Mesodermal cell (in vitro differentiated cells): ENCODE measurements around the gene SLIT3.

ENCODE experiments used
- H3K27ac ChIP-seq: 2 replicates; pipeline ENCODE4 v1.7.0; 2013; ENCODE audit warnings: mild to moderate bottlenecking, low read depth, low read length, moderate library complexity; ENCODE audit not compliant: severe bottlenecking
- H3K36me3 ChIP-seq: 2 replicates; pipeline ENCODE4 v1.7.1; 2013; ENCODE audit warnings: mild to moderate bottlenecking, low read length, moderate library complexity; ENCODE audit not compliant: control insufficient read depth, insufficient read depth
- H3K4me1 ChIP-seq: one replicate; pipeline ENCODE4 v1.7.1; 2013; ENCODE audit warnings: mild to moderate bottlenecking, low read length; ENCODE audit not compliant: insufficient read depth, control insufficient read depth, poor library complexity, severe bottlenecking
- H3K4me3 ChIP-seq: 2 replicates; pipeline ENCODE4 v1.7.0; 2013; ENCODE audit warnings: low read length, control low read depth, mild to moderate bottlenecking; ENCODE audit not compliant: insufficient read depth, poor library complexity, severe bottlenecking; ENCODE audit errors: extremely low read depth
- H3K9me3 ChIP-seq: 2 replicates; pipeline ENCODE4 v1.7.1; 2013; ENCODE audit warnings: mild to moderate bottlenecking, low read length, moderate library complexity; ENCODE audit not compliant: control insufficient read depth
- WGBS, 2 experiments: methylation state at CpG; one replicate each; pipeline ENCODE4 v1.1.5; 2013; ENCODE audit warnings: missing lambda C conversion rate in 2 of 2; ENCODE audit not compliant: insufficient coverage in 2 of 2; 5-methylcytosine and 5-hydroxymethylcytosine counted together

The SLIT3 gene

GRCh38 chr5:168967882-168968620, 332.9 kb downstream of the SLIT3 start:
- no peak overlapping the region for H3K4me3 ChIP-seq
- WGBS, 2 experiments: 84 to 92% methylated on average over 3 to 5 of the region's 7 CpGs
- H3K27ac ChIP-seq: no peak overlapping the region
- no peaks in the 10 kb centered on the region for H3K36me3 ChIP-seq
- H3K4me1 ChIP-seq: no peaks in the 10 kb centered on the region
- H3K9me3 ChIP-seq: no peaks in the 10 kb centered on the region

- no peak overlapping the region for H3K27ac ChIP-seq
- no peaks in the 10 kb centered on the region for H3K4me1 ChIP-seq
- no peak overlapping the region for H3K4me3 ChIP-seq
- no peaks in the 10 kb centered on the region for H3K36me3 ChIP-seq
- 96% methylated on average over 2 to 3 of the region's 5 CpGs for WGBS, 2 experiments
- no peaks in the 10 kb centered on the region for H3K9me3 ChIP-seq
These were observed 335.3 kb downstream of the SLIT3 start for GRCh38 chr5:168965638-168966037.

GRCh38 chr5:168964182-168964581, 336.8 kb downstream of the SLIT3 start:
- Histone ChIP-seq H3K27ac (no peak overlapping the region), H3K36me3 (no peaks in the 10 kb centered on the region), H3K4me3 (no peak overlapping the region), H3K4me1 (no peaks in the 10 kb centered on the region), H3K9me3 (no peaks in the 10 kb centered on the region)
- WGBS, 2 experiments: 71 to 90% methylated on average over 1 of the region's 3 CpGs

GRCh38 chr5:168962306-168962705, 338.6 kb downstream of the SLIT3 start:
- Histone ChIP-seq H3K27ac (no peak overlapping the region), H3K36me3 (no peaks in the 10 kb centered on the region), H3K4me3 (no peak overlapping the region), H3K9me3 (no peaks in the 10 kb centered on the region), H3K4me1 (no peaks in the 10 kb centered on the region)
- WGBS, 2 experiments: no CpG with 5 or more reads among the region's 4 CpGs

- Histone ChIP-seq H3K27ac (no peak overlapping the region), H3K36me3 (no peaks in the 10 kb centered on the region), H3K4me3 (no peak overlapping the region), H3K4me1 (no peaks in the 10 kb centered on the region), H3K9me3 (no peaks in the 10 kb centered on the region)
- 71 to 95% methylated on average over 2 of the region's 3 CpGs for WGBS, 2 experiments
These were observed 339.3 kb downstream of the SLIT3 start for GRCh38 chr5:168961681-168962080.

- H3K36me3 ChIP-seq: no peaks in the 10 kb centered on the region
- no peak overlapping the region for H3K4me3 ChIP-seq
- H3K4me1 ChIP-seq: no peaks in the 10 kb centered on the region
- 100% methylated on average over 2 of the region's 2 CpGs for WGBS, 2 experiments
- no peak overlapping the region for H3K27ac ChIP-seq
- H3K9me3 ChIP-seq: no peaks in the 10 kb centered on the region
These were observed 340.4 kb downstream of the SLIT3 start for GRCh38 chr5:168960497-168960896.

- Histone ChIP-seq H3K27ac (no peak overlapping the region), H3K9me3 (no peaks in the 10 kb centered on the region), H3K4me1 (no peaks in the 10 kb centered on the region), H3K36me3 (no peaks in the 10 kb centered on the region), H3K4me3 (no peak overlapping the region)
- 85% methylated on average over 3 of the region's 5 CpGs; no CpG with 5 or more reads in 1 of the 2 experiments for WGBS, 2 experiments
These were observed 347.6 kb downstream of the SLIT3 start for GRCh38 chr5:168953351-168953750.

GRCh38 chr5:168952196-168952595, 348.7 kb downstream of the SLIT3 start:
- Histone ChIP-seq H3K4me3 (no peak overlapping the region), H3K9me3 (no peaks in the 10 kb centered on the region), H3K27ac (no peak overlapping the region)

GRCh38 chr5:168951769-168952168, 349.2 kb downstream of the SLIT3 start:
- 91 to 94% methylated on average over 3 of the region's 5 CpGs for WGBS, 2 experiments
- Histone ChIP-seq H3K27ac (no peak overlapping the region), H3K9me3 (no peaks in the 10 kb centered on the region), H3K4me1 (no peaks in the 10 kb centered on the region), H3K4me3 (no peak overlapping the region), H3K36me3 (no peaks in the 10 kb centered on the region)

More at GRCh38 chr5:168952196-168952595, 348.7 kb downstream of the SLIT3 start:
- no peaks in the 10 kb centered on the region for H3K4me1 ChIP-seq
- H3K36me3 ChIP-seq: no peaks in the 10 kb centered on the region
- WGBS, 2 experiments: 92 to 95% methylated on average over 3 to 5 of the region's 6 CpGs

- no peaks in the 10 kb centered on the region for H3K36me3 ChIP-seq
- no peak overlapping the region for H3K4me3 ChIP-seq
- no CpG with 5 or more reads among the region's 1 CpG for WGBS, 2 experiments
- no peaks in the 10 kb centered on the region for H3K9me3 ChIP-seq
- H3K27ac ChIP-seq: no peak overlapping the region
- H3K4me1 ChIP-seq: no peaks in the 10 kb centered on the region
These were observed 349.6 kb downstream of the SLIT3 start for GRCh38 chr5:168951356-168951755.

GRCh38 chr5:168950241-168950951, 350.5 kb downstream of the SLIT3 start:
- Histone ChIP-seq H3K4me1 (no peaks in the 10 kb centered on the region), H3K27ac (no peak overlapping the region), H3K36me3 (no peaks in the 10 kb centered on the region), H3K4me3 (no peak overlapping the region), H3K9me3 (no peaks in the 10 kb centered on the region)
- WGBS, 2 experiments: 83 to 94% methylated on average over 3 to 4 of the region's 7 CpGs
